ENCODE data around the gene MRPS27.
A peak's percentile ranks its signal among the peaks of the same experiment; 100 is the strongest.

The MRPS27 gene

DNA sequence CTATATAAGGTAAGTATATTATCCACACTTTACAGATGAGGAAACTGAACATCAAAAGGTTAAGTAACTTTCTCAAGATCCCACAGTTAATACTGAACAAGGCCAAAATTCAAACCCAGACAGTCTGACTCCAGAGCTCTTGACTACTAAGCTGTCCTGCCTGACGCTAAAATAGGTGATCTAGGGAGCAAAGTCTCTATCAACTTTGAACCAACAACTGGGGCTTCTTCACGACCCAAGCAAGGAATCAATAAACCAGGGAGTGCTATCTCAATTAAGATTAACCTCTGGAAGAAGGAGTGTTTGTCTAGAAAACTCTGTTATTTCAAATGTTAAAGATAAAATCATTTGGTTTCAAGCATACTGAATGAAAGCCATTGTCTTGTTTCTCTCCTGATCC, 64.4 kb downstream of the MRPS27 start:
- DNase-seq = no peak

DNA sequence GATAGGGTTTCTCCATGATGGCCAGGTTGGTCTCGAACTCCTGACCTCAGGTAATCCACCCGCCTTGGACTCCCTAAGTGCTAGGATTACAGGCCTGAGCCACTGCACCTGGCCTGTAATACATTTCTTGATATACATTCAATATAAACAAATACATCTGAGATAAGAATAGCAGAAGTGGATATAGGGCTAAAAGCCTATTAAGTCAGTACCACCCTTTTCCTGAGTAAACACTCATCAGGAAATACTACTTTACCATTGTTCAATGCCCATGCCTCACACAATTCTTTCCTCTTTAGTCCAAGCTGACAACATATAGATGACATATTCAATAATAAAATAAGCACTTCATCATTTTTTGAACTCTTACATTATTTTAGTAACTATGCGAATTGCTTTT, 64.8 kb downstream of the MRPS27 start:
- DNase-seq = no peak

DNA sequence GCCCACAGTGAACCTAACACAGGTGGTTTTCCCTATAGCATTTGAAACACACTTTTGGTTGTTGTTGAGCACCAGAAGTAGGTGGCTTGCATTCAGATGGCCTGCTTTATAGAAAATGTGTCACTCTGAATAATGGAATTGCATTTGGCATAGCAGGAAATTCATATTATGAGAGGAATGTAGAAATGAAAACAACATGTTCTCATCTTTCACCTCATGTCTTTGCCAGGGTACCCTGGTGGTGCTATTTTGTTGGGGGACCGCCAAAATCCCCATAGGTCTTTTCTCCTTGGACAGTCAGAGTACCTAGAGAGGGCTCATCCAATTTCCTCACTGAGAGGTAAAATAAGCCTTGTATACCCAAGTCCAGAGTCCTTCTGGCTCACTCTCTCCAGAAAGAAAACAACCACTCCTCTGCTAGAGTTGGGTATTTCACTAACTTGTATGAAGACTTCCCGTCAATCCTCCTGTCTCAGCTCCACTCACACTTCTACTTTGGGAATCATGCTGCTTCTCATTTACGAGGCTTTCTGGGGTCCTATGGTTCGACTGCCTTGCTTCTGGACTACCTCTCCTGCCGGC, 67.4 kb downstream of the MRPS27 start:
- DNase-seq = no peak

DNA sequence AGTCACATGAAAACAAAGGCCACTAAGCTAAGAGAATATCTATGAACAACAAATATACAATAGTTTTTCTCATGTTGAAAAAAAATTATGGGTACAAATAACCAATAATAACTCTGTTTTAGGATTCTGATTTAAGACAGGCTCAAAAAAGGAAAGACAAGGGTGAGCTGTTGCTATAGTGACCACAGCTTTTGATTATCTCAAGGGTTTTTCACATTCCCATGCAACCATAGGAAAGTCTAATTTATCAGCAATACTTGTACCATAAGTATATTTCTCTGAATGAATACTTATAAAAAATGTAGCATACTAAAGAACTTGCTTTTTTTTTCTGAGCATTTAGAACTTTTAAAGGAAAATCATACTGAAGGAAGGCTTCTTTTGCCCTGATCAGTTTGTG, 68.0 kb downstream of the MRPS27 start:
- DNase-seq = no peak

GRCh38 chr5:72251386-72251785, 68.7 kb downstream of the MRPS27 start:
- no peak for DNase-seq

- peak; percentile 51 for DNase-seq
Observed at GRCh38 chr5:72248410-72248981, 71.5 kb downstream of the MRPS27 start.

- DNase-seq = no peak
Observed at GRCh38 chr5:72246954-72247442, 73.0 kb downstream of the MRPS27 start.

- DNase-seq = no peak
Observed at GRCh38 chr5:72245951-72246532, 74.0 kb downstream of the MRPS27 start.

GRCh38 chr5:72245546-72245945, 74.5 kb downstream of the MRPS27 start:
- no peak for DNase-seq

DNA sequence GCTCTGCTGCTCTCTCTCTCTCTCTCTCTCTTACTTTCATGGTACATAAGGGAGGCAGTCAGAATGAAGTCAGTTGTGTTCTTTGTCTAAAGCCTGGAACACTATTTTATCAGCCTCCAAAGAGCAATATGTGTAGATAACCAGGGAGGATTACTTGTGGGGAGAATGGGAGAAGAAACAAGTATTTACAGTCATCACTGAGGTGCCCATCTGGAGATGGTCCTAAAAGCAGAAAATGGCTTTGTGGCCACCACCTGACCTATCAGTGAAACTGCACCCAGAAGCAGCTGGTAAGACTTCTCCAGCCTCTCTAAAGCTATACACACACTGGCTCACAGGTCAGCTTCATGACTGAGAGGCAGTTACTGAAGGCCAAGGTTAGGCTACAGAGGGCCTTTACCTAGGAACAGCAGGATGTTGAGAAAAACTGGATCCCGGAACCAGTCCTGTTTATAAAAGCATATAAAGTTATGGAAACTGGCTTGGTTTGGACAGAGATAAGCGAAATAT, 75.1 kb downstream of the MRPS27 start:
- DNase-seq = no peak

- DNase-seq = no peak
Observed at GRCh38 chr5:72243706-72244105, 76.3 kb downstream of the MRPS27 start.

GRCh38 chr5:72242796-72243475, 77.1 kb downstream of the MRPS27 start:
- no peak for DNase-seq

GRCh38 chr5:72241346-72242003, 78.6 kb downstream of the MRPS27 start:
- DNase-seq = no peak

- DNase-seq = no peak
Observed at GRCh38 chr5:72238712-72239445, 81.2 kb downstream of the MRPS27 start.

DNA sequence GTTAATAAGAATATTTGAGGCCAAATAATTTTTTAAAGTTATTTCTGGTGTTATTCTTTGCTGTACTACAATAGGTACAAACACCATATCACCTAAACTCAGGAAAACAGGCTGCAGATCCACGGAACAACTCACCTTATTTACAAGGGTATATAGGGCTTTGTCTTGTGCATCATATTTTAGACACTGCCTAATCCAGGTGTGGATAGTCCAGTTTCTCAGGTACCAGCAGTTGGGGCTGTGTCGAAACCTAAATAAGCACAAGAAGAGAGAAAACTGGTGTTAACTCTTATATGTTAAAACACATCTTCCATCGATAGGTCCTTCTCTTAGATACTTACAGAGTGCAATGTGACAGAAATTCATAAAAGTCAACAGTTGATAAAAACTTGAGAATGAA, 82.2 kb downstream of the MRPS27 start:
- DNase-seq = no peak

DNA sequence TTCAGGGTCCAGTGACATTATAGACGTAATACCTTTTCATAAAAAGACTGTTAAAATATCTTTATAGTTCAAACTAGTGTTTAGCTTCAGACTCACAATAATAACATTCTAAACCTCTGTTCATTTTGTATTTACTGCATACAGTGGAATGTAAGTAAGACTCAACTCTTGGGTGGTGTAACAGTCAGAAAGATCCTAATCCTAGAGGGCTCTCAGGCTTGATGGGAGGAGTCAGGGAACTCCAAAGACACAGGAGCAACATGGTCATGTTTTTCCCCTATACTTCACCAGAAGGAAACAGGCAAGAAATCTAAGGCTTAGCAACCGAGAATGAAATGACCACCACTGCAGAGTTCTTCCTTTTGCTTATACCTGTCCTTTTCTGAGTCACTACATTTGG, 82.6 kb downstream of the MRPS27 start:
- DNase-seq = no peak

DNA sequence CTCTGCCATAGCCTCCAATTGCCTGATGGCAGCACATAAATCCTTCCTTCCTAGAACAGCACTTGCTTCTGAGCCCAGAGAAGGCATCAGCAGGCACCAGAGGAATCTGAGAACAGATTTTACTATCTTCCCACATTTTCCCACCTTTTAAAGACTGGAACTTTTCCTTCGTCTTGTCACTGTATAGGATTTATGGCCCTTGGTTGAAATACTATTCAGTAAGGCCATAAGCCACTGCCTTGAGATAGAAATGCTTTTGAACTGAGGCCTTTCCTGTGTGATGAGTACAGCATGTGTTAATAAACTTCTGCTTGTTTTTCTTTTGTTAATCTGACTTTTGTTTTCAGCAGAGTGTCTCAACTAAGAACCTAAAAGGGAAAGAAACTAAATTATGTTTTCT, 84.3 kb downstream of the MRPS27 start:
- no peak for DNase-seq

DNA sequence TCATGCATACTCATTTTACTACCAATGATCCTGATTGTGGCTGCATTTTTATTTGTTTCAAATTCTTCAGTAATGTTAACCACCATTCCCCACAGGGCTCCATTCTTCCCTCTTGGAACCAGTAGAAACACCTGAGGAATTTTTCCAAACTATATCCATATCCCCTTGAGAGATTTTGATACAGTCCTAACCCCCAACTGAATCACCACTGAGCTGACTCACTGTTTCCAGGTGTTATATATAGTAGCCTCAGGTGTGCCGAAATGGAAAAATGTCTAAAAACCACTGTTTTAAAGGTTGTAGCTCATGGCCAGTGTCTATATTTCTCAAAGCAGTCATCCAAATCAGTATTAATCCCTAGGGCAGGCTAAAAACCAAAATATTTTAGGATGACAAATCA, 85.2 kb downstream of the MRPS27 start:
- no peak for DNase-seq

DNA sequence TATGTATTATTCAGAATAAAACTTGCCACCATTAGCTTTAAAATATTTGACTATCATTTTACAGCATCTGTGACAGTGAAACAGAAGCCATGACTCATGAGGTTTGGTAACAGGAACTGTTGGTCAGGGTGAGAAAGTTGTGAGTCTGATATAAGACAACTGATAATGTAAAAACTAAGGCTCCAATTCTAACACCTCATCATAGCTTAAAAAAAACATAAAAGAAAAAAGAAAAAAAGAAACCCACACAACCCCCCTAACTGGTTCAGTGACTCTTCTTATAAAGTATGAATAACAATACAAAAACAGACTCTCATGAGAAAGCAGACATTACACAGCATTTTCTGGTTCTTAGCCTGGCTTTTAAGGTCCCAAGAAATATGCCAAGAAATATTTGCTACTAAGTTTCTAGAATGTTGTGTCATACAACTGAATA, 85.8 kb downstream of the MRPS27 start:
- DNase-seq = no peak

DNA sequence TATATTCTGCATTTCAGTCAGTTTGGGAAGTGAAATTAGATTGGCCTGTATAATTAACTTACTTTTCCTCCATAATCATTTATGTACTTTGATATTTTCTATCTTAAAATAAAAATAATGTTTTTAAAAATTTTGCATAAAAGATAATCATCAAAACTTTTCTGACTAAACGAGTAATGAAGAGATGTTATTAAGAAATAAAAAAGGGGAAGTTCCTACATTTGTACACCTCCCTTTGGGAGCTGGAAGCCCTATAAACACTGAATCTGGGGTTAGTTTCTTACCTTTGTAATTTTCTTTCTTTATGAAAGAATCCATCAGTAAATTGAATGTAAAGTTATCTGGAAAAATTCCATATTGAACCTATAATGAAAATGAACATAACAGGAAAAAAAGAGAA, 86.2 kb downstream of the MRPS27 start:
- no peak for DNase-seq

- DNase-seq = no peak
Observed at GRCh38 chr5:72232838-72233237, 87.2 kb downstream of the MRPS27 start.

- no peak for DNase-seq
Observed at GRCh38 chr5:72231991-72232703, 87.9 kb downstream of the MRPS27 start.

Measured in left hindlimb (tissue), 1 donor.